Measurements from ENCODE around the gene NRL. TPM values are rescaled to one million over a fixed set of nuclear protein-coding genes. Genes with fewer than 3 reads are reported as not detected.
A peak's percentile ranks its signal among the peaks of the same experiment; 100 is the strongest.

Gene NRL
- total RNA-seq, 1 donor from 2014 or later: 5.5 TPM

GRCh38 chr14:24077086-24077485 is 37.7 kb downstream of the NRL start:
- no peak overlapping the region for H3K27ac Mint-ChIP-seq
- TF ChIP-seq, protein P1, sequence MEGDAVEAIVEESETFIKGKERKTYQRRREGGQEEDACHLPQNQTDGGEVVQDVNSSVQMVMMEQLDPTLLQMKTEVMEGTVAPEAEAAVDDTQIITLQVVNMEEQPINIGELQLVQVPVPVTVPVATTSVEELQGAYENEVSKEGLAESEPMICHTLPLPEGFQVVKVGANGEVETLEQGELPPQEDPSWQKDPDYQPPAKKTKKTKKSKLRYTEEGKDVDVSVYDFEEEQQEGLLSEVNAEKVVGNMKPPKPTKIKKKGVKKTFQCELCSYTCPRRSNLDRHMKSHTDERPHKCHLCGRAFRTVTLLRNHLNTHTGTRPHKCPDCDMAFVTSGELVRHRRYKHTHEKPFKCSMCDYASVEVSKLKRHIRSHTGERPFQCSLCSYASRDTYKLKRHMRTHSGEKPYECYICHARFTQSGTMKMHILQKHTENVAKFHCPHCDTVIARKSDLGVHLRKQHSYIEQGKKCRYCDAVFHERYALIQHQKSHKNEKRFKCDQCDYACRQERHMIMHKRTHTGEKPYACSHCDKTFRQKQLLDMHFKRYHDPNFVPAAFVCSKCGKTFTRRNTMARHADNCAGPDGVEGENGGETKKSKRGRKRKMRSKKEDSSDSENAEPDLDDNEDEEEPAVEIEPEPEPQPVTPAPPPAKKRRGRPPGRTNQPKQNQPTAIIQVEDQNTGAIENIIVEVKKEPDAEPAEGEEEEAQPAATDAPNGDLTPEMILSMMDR (IDR thresholded peaks at IDR 0.05): no peak
- intact Hi-C loops (cut with micrococcal nuclease): no loop called here
- CTCF ChIA-PET: no interaction called here
- no peaks in the 10 kb centered on the region for H3K36me3 Mint-ChIP-seq (ENCODE audit: low read depth)
- no peak overlapping the region for H3K4me3 Mint-ChIP-seq
- H3K27me3 Mint-ChIP-seq: no peaks in the 10 kb centered on the region
- no peaks in the 10 kb centered on the region for H3K9me3 Mint-ChIP-seq
- ATAC-seq (ENCODE audit: low read depth) (no peak), DNase-seq (no peak)
- H3K4me1 Mint-ChIP-seq: peaks cover 43% of the 10 kb centered on the region
- POLR2A ChIA-PET: no interaction called here

- Mint-ChIP-seq H3K4me3 (no peak overlapping the region), H3K27ac (no peak overlapping the region), H3K36me3 (ENCODE audit: low read depth) (no peaks in the 10 kb centered on the region), H3K27me3 (no peaks in the 10 kb centered on the region), H3K9me3 (no peaks in the 10 kb centered on the region), H3K4me1 (peaks cover 39% of the 10 kb centered on the region)
- DNase-seq (no peak), ATAC-seq (ENCODE audit: low read depth) (no peak)
- POLR2A ChIA-PET: interaction anchor here (1.1 to 1.5 kb wide), 2 partner anchors 18 to 25 kb away, joined by 3 to 13 read pairs; partner anchors contain the start of gene PCK2
- CTCF ChIA-PET: interaction anchor here (0.6 kb wide), 1 partner anchor 33 kb away, joined by 3 read pairs; no protein-coding TSS in a partner anchor
- intact Hi-C loops (cut with micrococcal nuclease): no loop called here
- TF ChIP-seq, protein P1 (IDR thresholded peaks at IDR 0.05): no peak
Observed at GRCh38 chr14:24076302-24076601, 38.5 kb downstream of the NRL start.

- Mint-ChIP-seq H3K9me3 (no peaks in the 10 kb centered on the region), H3K27ac (peak overlapping the region; percentile 87), H3K4me3 (peak overlapping the region; percentile 42), H3K4me1 (peaks cover 35% of the 10 kb centered on the region), H3K36me3 (ENCODE audit: low read depth) (no peaks in the 10 kb centered on the region), H3K27me3 (no peaks in the 10 kb centered on the region)
- ChIA-PET POLR2A (interaction anchor here (0.7 to 1.5 kb wide), 11 partner anchors 9 to 355 kb away, joined by 3 to 13 read pairs (median 3); partner anchors contain the start of genes CARMIL3, PCK2, PSME1 and TM9SF1), CTCF (interaction anchor here (0.6 to 2.0 kb wide), 3 partner anchors 15 to 33 kb away, joined by 3 to 13 read pairs (median 8); no protein-coding TSS in a partner anchor)
- TF ChIP-seq, protein P1 (IDR thresholded peaks at IDR 0.05): no peak
- ATAC-seq (ENCODE audit: low read depth) (peak; percentile 90), DNase-seq (no peak)
- intact Hi-C loops (cut with micrococcal nuclease): no loop called here
Observed at GRCh38 chr14:24075485-24076301, 39.1 kb downstream of the NRL start.

DNA sequence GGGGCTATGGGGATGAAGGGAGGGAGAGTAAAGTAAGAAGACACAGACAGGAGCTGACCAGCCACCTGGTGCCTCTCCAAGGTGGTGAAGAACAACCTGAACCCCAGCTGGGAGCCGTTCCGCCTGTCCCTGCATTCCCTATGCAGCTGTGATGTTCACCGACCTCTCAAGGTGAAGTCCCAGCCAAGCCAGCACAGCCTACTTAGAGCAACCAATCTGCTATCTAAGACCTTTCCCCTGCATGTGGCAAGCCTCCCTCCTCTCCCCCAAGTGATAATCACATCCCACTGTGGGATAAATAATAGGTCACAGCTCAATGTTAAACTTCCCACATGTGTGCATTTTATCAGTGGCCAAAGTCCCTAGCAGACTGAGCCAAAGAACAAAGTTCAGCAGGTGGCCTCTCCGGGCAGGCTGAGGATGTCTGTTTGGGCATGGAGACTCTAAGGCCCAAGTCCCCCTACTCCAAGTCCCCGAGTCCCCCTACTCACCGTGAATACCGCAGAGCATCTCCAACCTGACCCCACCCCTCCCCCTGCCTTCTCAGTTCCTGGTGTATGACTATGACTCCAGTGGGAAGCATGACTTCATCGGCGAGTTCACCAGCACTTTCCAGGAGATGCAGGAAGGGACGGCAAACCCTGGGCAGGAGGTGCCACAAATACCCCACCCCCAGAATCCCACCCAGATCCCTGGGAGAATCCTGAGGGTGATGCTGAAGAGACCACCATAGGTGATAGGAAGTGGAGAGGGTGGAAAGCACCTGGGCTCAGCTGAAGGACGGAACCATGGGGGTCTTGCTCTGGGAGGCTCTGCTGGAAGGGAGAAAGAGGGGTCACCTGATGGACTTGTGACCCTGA is 39.9 kb downstream of the NRL start:
- TF ChIP-seq, protein P1 (IDR thresholded peaks at IDR 0.05): no peak
- H3K27ac Mint-ChIP-seq: peak overlapping the region; percentile 87
- H3K4me3 Mint-ChIP-seq: peak overlapping the region; percentile 42
- intact Hi-C loops (cut with micrococcal nuclease): no loop called here
- no peak for DNase-seq
- no peaks in the 10 kb centered on the region for H3K9me3 Mint-ChIP-seq
- peaks cover 27% of the 10 kb centered on the region for H3K4me1 Mint-ChIP-seq
- ChIA-PET CTCF (interaction anchor here (0.8 to 2.0 kb wide), 3 partner anchors 16 to 34 kb away, joined by 3 to 13 read pairs (median 8); no protein-coding TSS in a partner anchor), POLR2A (interaction anchor here (0.5 to 1.5 kb wide), 11 partner anchors 8 to 1845 kb away, joined by 3 to 13 read pairs (median 3); partner anchors contain the start of genes CARMIL3, PCK2, PSME1 and TM9SF1)
- no peaks in the 10 kb centered on the region for H3K36me3 Mint-ChIP-seq (ENCODE audit: low read depth)
- ATAC-seq (ENCODE audit: low read depth): peak; percentile 15
- no peaks in the 10 kb centered on the region for H3K27me3 Mint-ChIP-seq
